Right lobe of liver (tissue), 6 donors: ENCODE measurements around the gene TNFRSF1A. TPM values are rescaled to one million over a fixed set of nuclear protein-coding genes. Genes with fewer than 3 reads are reported as not detected.

Experiments
- ATAC-seq, 4 donors: fragments of 200-7000 bp; cut with Tn5 transposase; one replicate each; pipeline ENCODE4 v1.9.1; 2020; ENCODE audit warnings: mild to moderate bottlenecking in 4 of 4, moderate library complexity in 4 of 4
- DNase-seq, 3 donors: peaks; one replicate each; pipeline ENCODE4 v3.0.0-alpha.2; 2020
- H3K27ac ChIP-seq, 3 donors: fragments of 200-600 bp; one replicate each; pipeline ENCODE4 v1.8.0; 2022
- H3K27me3 ChIP-seq, 2 donors: fragments of 200-600 bp; one replicate each; pipeline ENCODE4 v1.8.0; 2022
- H3K36me3 ChIP-seq, 4 donors: fragments of 200-600 bp; sonication (generic) in 1 of 4; one replicate each; pipeline versions ENCODE4 v1.5.1 to v1.8.0; 2017 to 2022; ENCODE audit warnings: control low read depth in 1 of 4
- H3K4me1 ChIP-seq, 4 donors: fragments of 200-600 bp; sonication (generic) in 1 of 4; one replicate each; pipeline versions ENCODE4 v1.5.1 to v1.8.0; 2017 to 2022; ENCODE audit warnings: control low read depth in 1 of 4
- H3K4me3 ChIP-seq, 3 donors: fragments of 200-600 bp; one replicate each; pipeline ENCODE4 v1.8.0; 2022
- H3K9me3 ChIP-seq, 4 donors: fragments of 200-600 bp; sonication (generic) in 1 of 4; one replicate each; pipeline versions ENCODE4 v1.5.1 to v1.8.0; 2017 to 2022; ENCODE audit warnings: control low read depth in 1 of 4
- CTCF ChIP-seq, 4 donors: fragments of 200-600 bp in 3 of 4; fragments of 450-650 bp in 1 of 4; IDR thresholded peaks; one replicate each; pipeline versions ENCODE4 v1.5.1 to v1.8.0; 2016 to 2022; ENCODE audit warnings: antibody characterized with exemption in 4 of 4, mild to moderate bottlenecking in 2 of 4
- POLR2A ChIP-seq: fragments of 450-650 bp; IDR thresholded peaks from one replicate; pipeline ENCODE4 v1.6.1; 2017; ENCODE audit warnings: antibody characterized with exemption, mild to moderate bottlenecking
- WGBS: methylation state at CpG from one replicate; pipeline ENCODE4 v1.1.6; 2018; ENCODE audit warnings: low coverage, low lambda C conversion rate; ENCODE audit not compliant: insufficient coverage; ENCODE audit errors: missing lambda C conversion rate; 5-methylcytosine and 5-hydroxymethylcytosine counted together
- intact Hi-C, 2 donors: fragments of 100-400 bp; cut with DNase I; formaldehyde crosslinking; loops; one replicate each; pipeline versions ENCODE4 v1.11.2 to v1.14.1; 2022
- total RNA-seq, 6 experiments: library from RNA; depleted of rRNA in 2 of 6; stranded (reverse); fragments of >200 nt in 2 of 6; fragmentation: NEBNext Ultra II Directional in 3 of 6; extraction: Animal tissue kit (Norgen Biotek cat#: 25700) in 3 of 6; gene quantifications; one replicate each; pipeline versions ENCODE4 v1.1.0 to v1.2.4, GENCODE V29; 2016 to 2023
- donor health status: DM: no; HTN: yes; CAD: no.
- donor health status: DM: no; HTN: no; CAD: no.
- donor health status: DM: no; HTN: no; CAD: no.
- donor health status: DM: no; HTN: yes; CAD: no.
- donor health status: DM: no; HTN: yes; CAD: no.

TNFRSF1A gene
- total RNA-seq, 6 experiments from 2014 or later = 70.6 to 199 (median 117) TPM

- ATAC-seq (no peak), DNase-seq (no peak)
- peak overlapping the region; percentile 91 to 98 (median 92) for H3K27ac ChIP-seq
- intact Hi-C loops = no loop called here
- 15% methylated on average over 4 of the region's 4 CpGs for WGBS
- H3K27me3 ChIP-seq = no peaks in the 10 kb centered on the region
- H3K36me3 ChIP-seq = no peaks in the 10 kb centered on the region
- TF ChIP-seq POLR2A (no peak), CTCF (IDR thresholded peaks at IDR 0.05) (no peak)
- no peaks in the 10 kb centered on the region for H3K9me3 ChIP-seq
- H3K4me1 ChIP-seq = peaks cover 0 to 44% (median 20%) of the 10 kb centered on the region in 4 donors
- peak overlapping the region; percentile 59 to 78 (median 66) for H3K4me3 ChIP-seq
Measured at GRCh38 chr12:6363010-6363329, 21.1 kb upstream of the TNFRSF1A start.

- TF ChIP-seq CTCF (IDR thresholded peaks at IDR 0.05) (no peak), POLR2A (no peak)
- intact Hi-C loops = no loop called here
- ATAC-seq (no peak), DNase-seq (no peak)
- Histone ChIP-seq H3K27ac (peak overlapping the region; percentile 84 to 92 (median 91)), H3K36me3 (no peaks in the 10 kb centered on the region), H3K9me3 (no peaks in the 10 kb centered on the region), H3K27me3 (no peaks in the 10 kb centered on the region), H3K4me1 (peaks cover 0 to 50% (median 20%) of the 10 kb centered on the region in 4 donors), H3K4me3 (no peak overlapping the region)
- 78% methylated on average over 2 of the region's 3 CpGs for WGBS
Measured at GRCh38 chr12:6362403-6362802, 20.5 kb upstream of the TNFRSF1A start.

GRCh38 chr12:6361834-6362233 lies 20.0 kb upstream of the TNFRSF1A start:
- no peaks in the 10 kb centered on the region for H3K27me3 ChIP-seq
- ATAC-seq = peak; percentile 43 to 63 (median 50)
- peak overlapping the region in 1 of 3 donors; percentile 6 for H3K4me3 ChIP-seq
- H3K36me3 ChIP-seq = no peaks in the 10 kb centered on the region
- DNase-seq = peak; percentile 87 to 88 (median 87)
- peaks cover 0 to 50% (median 20%) of the 10 kb centered on the region in 4 donors for H3K4me1 ChIP-seq
- intact Hi-C loops = no loop called here
- 8% methylated on average over 5 of the region's 14 CpGs for WGBS
- peak overlapping the region; percentile 84 to 92 (median 91) for H3K27ac ChIP-seq
- peak; percentile 80 for TF ChIP-seq POLR2A
- TF ChIP-seq CTCF (IDR thresholded peaks at IDR 0.05) = no peak
- no peaks in the 10 kb centered on the region for H3K9me3 ChIP-seq

- Histone ChIP-seq H3K9me3 (no peaks in the 10 kb centered on the region), H3K36me3 (no peaks in the 10 kb centered on the region), H3K27me3 (no peaks in the 10 kb centered on the region), H3K4me1 (peaks cover 0 to 50% (median 20%) of the 10 kb centered on the region in 4 donors), H3K27ac (peak overlapping the region; percentile 84 to 92 (median 91)), H3K4me3 (no peak overlapping the region)
- ATAC-seq (peak in 1 of 4 donors; percentile 5), DNase-seq (no peak)
- intact Hi-C loops = no loop called here
- no peak for TF ChIP-seq CTCF (IDR thresholded peaks at IDR 0.05)
- no peak for TF ChIP-seq POLR2A
- 31% methylated on average over 9 of the region's 11 CpGs for WGBS
Measured at GRCh38 chr12:6360578-6361490, 19.0 kb upstream of the TNFRSF1A start.
